A673 (cell line): ENCODE results near the gene EXPH5. TPM values are rescaled to one million over a fixed set of nuclear protein-coding genes. Genes with fewer than 3 reads are reported as not detected.

Experiments used
- BruUV-seq: library from RNA; stranded (reverse); fragments of 400-500 nt; replicated peaks from 2 replicates; lab custom pipeline; 2021; lab: Mats Ljungman, UMichigan
- CTCF ChIA-PET: fragments of 300-600 bp; sonication (Branson Sonifier 250); formaldehyde crosslinking; loops from one replicate; lab custom pipeline; 2022; ENCODE audit warnings: antibody characterized with exemption; lab: Charles Lee
- POLR2A ChIA-PET: fragments of 300-600 bp; sonication (Branson Sonifier 250); formaldehyde crosslinking; loops from one replicate; lab custom pipeline; 2022; ENCODE audit warnings: antibody characterized with exemption; ENCODE audit not compliant: low non-redundant PET; lab: Charles Lee
- DNase-seq: peaks from one replicate; pipeline ENCODE4 v3.0.0-alpha.2; 2015; ENCODE audit warnings: low spot score
- H3K27ac ChIP-seq: fragments of 200-600 bp; sonication (generic); 2 replicates; pipeline ENCODE4 v1.5.1; 2016; ENCODE audit warnings: mixed run types, low read depth, mild to moderate bottlenecking, mixed read lengths, antibody characterized with exemption, low read length; ENCODE audit not compliant: poor library complexity, severe bottlenecking
- H3K27me3 ChIP-seq: fragments of 200-600 bp; sonication (generic); replicated peaks from 2 replicates; pipeline ENCODE4 v1.6.1; 2017; ENCODE audit warnings: mixed run types, low read depth, mild to moderate bottlenecking, mixed read lengths, antibody characterized with exemption, low read length; ENCODE audit not compliant: insufficient read depth, poor library complexity
- H3K36me3 ChIP-seq: fragments of 200-600 bp; sonication (generic); 2 replicates; pipeline ENCODE4 v1.6.1; 2016; ENCODE audit warnings: mixed run types, mild to moderate bottlenecking, mixed read lengths, antibody characterized with exemption, low read length; ENCODE audit not compliant: insufficient read depth, poor library complexity, severe bottlenecking
- H3K4me1 ChIP-seq: fragments of 200-600 bp; sonication (generic); 2 replicates; pipeline ENCODE4 v1.6.1; 2017; ENCODE audit warnings: mixed run types, mild to moderate bottlenecking, mixed read lengths, antibody characterized with exemption, low read length; ENCODE audit not compliant: insufficient read depth, poor library complexity, severe bottlenecking
- H3K4me3 ChIP-seq: fragments of 200-600 bp; sonication (generic); 2 replicates; pipeline ENCODE4 v1.5.1; 2016; ENCODE audit warnings: low read depth, mixed run types, mild to moderate bottlenecking, mixed read lengths, low read length; ENCODE audit not compliant: poor library complexity, severe bottlenecking
- H3K9me3 ChIP-seq: fragments of 200-600 bp; sonication (generic); 2 replicates; pipeline ENCODE4 v1.6.1; 2016; ENCODE audit warnings: mixed run types, low read depth, mild to moderate bottlenecking, mixed read lengths, antibody characterized with exemption, low read length; ENCODE audit not compliant: poor library complexity, severe bottlenecking
- CTCF ChIP-seq: fragments of 300-800, 200-600 bp; sonication (generic); conservative IDR thresholded peaks from 2 replicates; pipeline ENCODE4 v1.5.1; 2017; ENCODE audit warnings: low read depth, mild to moderate bottlenecking, antibody characterized with exemption, low read length, moderate library complexity, mixed read lengths
- EZH2 ChIP-seq: fragments of 200-600 bp; sonication (generic); IDR thresholded peaks from 2 replicates; pipeline ENCODE4 v1.6.1; 2017; ENCODE audit warnings: borderline replicate concordance, low read depth, mild to moderate bottlenecking, mixed read lengths, antibody characterized with exemption, low read length; ENCODE audit not compliant: poor library complexity, severe bottlenecking
- intact Hi-C: fragments of 100-400 bp; cut with micrococcal nuclease; formaldehyde crosslinking; loops from one replicate; pipeline ENCODE4 v1.10.0; 2022; ENCODE audit not compliant: unreplicated experiment
- total RNA-seq: library from RNA; stranded (reverse); gene quantifications from 2 replicates; pipeline ENCODE4 v1.2.3, GENCODE V29; 2021

The EXPH5 gene
- total RNA-seq, 1 experiment from 2014 or later: 0.26 TPM

GRCh38 chr11:108556019-108556418, 37.5 kb downstream of the EXPH5 start:
- Histone ChIP-seq H3K4me1 (no peaks in the 10 kb centered on the region), H3K4me3 (no peak overlapping the region), H3K9me3 (no peaks in the 10 kb centered on the region), H3K36me3 (no peaks in the 10 kb centered on the region), H3K27me3 (no peaks in the 10 kb centered on the region), H3K27ac (no peak overlapping the region)
- DNase-seq: no peak
- CTCF ChIA-PET: no interaction called here
- POLR2A ChIA-PET: no interaction called here
- TF ChIP-seq CTCF (no peak), EZH2 (no peak)
- intact Hi-C loops: no loop called here
- no TSS peak for BruUV-seq

- Histone ChIP-seq H3K27me3 (no peaks in the 10 kb centered on the region), H3K9me3 (no peaks in the 10 kb centered on the region), H3K36me3 (no peaks in the 10 kb centered on the region), H3K4me1 (no peaks in the 10 kb centered on the region), H3K27ac (no peak overlapping the region), H3K4me3 (no peak overlapping the region)
- DNase-seq: no peak
- TF ChIP-seq EZH2 (no peak), CTCF (no peak)
- no TSS peak for BruUV-seq
- intact Hi-C loops: no loop called here
- CTCF ChIA-PET: no interaction called here
- POLR2A ChIA-PET: no interaction called here
Measured at GRCh38 chr11:108551651-108552462, 41.7 kb downstream of the EXPH5 start.

GRCh38 chr11:108549319-108549885, 44.2 kb downstream of the EXPH5 start:
- CTCF ChIA-PET: no interaction called here

More at GRCh38 chr11:108549319-108549885, 44.2 kb downstream of the EXPH5 start:
- TF ChIP-seq CTCF: no peak
- TF ChIP-seq EZH2: no peak
- Histone ChIP-seq H3K4me1 (no peaks in the 10 kb centered on the region), H3K9me3 (no peaks in the 10 kb centered on the region), H3K27ac (no peak overlapping the region), H3K36me3 (no peaks in the 10 kb centered on the region), H3K4me3 (no peak overlapping the region), H3K27me3 (no peaks in the 10 kb centered on the region)
- DNase-seq: no peak
- intact Hi-C loops: no loop called here
- no TSS peak for BruUV-seq
- POLR2A ChIA-PET: no interaction called here
